ENCODE data around the gene OR14A2. TPM values are rescaled to one million over a fixed set of nuclear protein-coding genes. Genes with fewer than 3 reads are reported as not detected.

The OR14A2 gene
- polyA plus RNA-seq, 3 donors, result not detected

Other genes starting within 250 kb of the OR14A2 start
- under 1 TPM in 1 of 3 donors, not detected in 2; 0.06 TPM for gene OR2C3, start 211.7 kb downstream of the OR14A2 start, polyA plus RNA-seq
- under 1 TPM; 0.01 to 0.67 (median 0.19) TPM for gene GCSAML, start 199.0 kb downstream of the OR14A2 start, polyA plus RNA-seq
- not detected for gene OR2G2, start 159.8 kb downstream of the OR14A2 start, polyA plus RNA-seq
- gene OR2G3, start 142.6 kb downstream of the OR14A2 start, polyA plus RNA-seq, result not detected
- not detected for gene OR13G1, start 68.4 kb downstream of the OR14A2 start, polyA plus RNA-seq
- not detected for gene OR6F1, start 31.5 kb downstream of the OR14A2 start, polyA plus RNA-seq
- gene OR14K1, start 9.5 kb downstream of the OR14A2 start, polyA plus RNA-seq, result not detected
- gene OR1C1, start 12.4 kb upstream of the OR14A2 start, polyA plus RNA-seq, result not detected
- gene OR14A16, start 76.0 kb upstream of the OR14A2 start, polyA plus RNA-seq, result not detected
- not detected for gene OR11L1, start 93.8 kb upstream of the OR14A2 start, polyA plus RNA-seq
- under 1 TPM; 0.10 to 0.34 (median 0.11) TPM for gene TRIM58, start 109.0 kb upstream of the OR14A2 start, polyA plus RNA-seq
- under 1 TPM in 1 of 3 donors, not detected in 2; 0.15 TPM for gene OR2W3, start 147.4 kb upstream of the OR14A2 start, polyA plus RNA-seq
- gene OR2T8, start 172.1 kb upstream of the OR14A2 start, polyA plus RNA-seq, result not detected
- gene OR2AJ1, start 176.7 kb upstream of the OR14A2 start, polyA plus RNA-seq, result not detected
- not detected for gene OR2L8, start 200.7 kb upstream of the OR14A2 start, polyA plus RNA-seq
- gene OR2AK2, start 217.1 kb upstream of the OR14A2 start, polyA plus RNA-seq, result not detected